H1 (cell line): ENCODE data around the gene MFRP. TPM values are rescaled to one million over a fixed set of nuclear protein-coding genes. Genes with fewer than 3 reads are reported as not detected.
A peak's percentile ranks its signal among the peaks of the same experiment; 100 is the strongest.

Experiments
- CTCF ChIA-PET: fragments of 300-600 bp; sonication (Branson Sonifier 250); formaldehyde crosslinking; loops from one replicate; lab custom pipeline; 2021; ENCODE audit not compliant: partially characterized antibody; lab: Charles Lee
- POLR2A ChIA-PET: fragments of 300-600 bp; sonication (Branson Sonifier 250); formaldehyde crosslinking; loops from one replicate; lab custom pipeline; 2021; ENCODE audit warnings: inconsistent platforms; ENCODE audit not compliant: partially characterized antibody; lab: Charles Lee
- DNase-seq, 2 experiments: peaks; one replicate each; pipeline versions ENCODE4 v3.0.0 to v3.0.0-alpha.2; 2010 to 2022; ENCODE audit warnings: low spot score in 2 of 2, low read depth in 1 of 2, mixed read lengths in 1 of 2
- FAIRE-seq: peaks from 2 replicates; lab custom pipeline; 2011; peaks lifted over from hg19 to GRCh38; lab: Jason Lieb, UNC
- H2AFZ ChIP-seq: 2 replicates; pipeline ENCODE4 v1.8.1; 2012; ENCODE audit warnings: low read length, inconsistent platforms
- H2AK5ac ChIP-seq: 2 replicates; pipeline ENCODE4 v1.6.1; 2013; ENCODE audit warnings: low read depth, low read length
- H2BK120ac ChIP-seq: replicated peaks from 2 replicates; pipeline ENCODE3; 2013; ENCODE audit warnings: low read depth, low read length, inconsistent platforms
- H2BK12ac ChIP-seq: 2 replicates; pipeline ENCODE4 v1.6.1; 2013; ENCODE audit warnings: low read depth, low read length
- H2BK15ac ChIP-seq: 2 replicates; pipeline ENCODE4 v1.6.1; 2013; ENCODE audit warnings: low read length
- H2BK20ac ChIP-seq: 2 replicates; pipeline ENCODE4 v1.6.1; 2013; ENCODE audit warnings: low read length
- H2BK5ac ChIP-seq: 2 replicates; pipeline ENCODE4 v1.6.1; 2013; ENCODE audit warnings: low read depth, low read length
- H3K14ac ChIP-seq: 2 replicates; pipeline ENCODE4 v1.6.1; 2013; ENCODE audit warnings: inconsistent platforms; ENCODE audit not compliant: insufficient read length
- H3K18ac ChIP-seq: 2 replicates; pipeline ENCODE4 v1.6.1; 2013; ENCODE audit warnings: low read length; ENCODE audit errors: extremely low read depth
- H3K23ac ChIP-seq: 2 replicates; pipeline ENCODE4 v1.6.1; 2013; ENCODE audit warnings: inconsistent platforms; ENCODE audit not compliant: insufficient read length
- H3K23me2 ChIP-seq: 2 replicates; pipeline ENCODE4 v1.6.1; 2013; ENCODE audit warnings: low read depth, low read length
- H3K27ac ChIP-seq: 2 replicates; pipeline ENCODE4 v1.6.1; 2011; ENCODE audit warnings: low read depth, low read length, inconsistent platforms
- H3K27me3 ChIP-seq, 4 experiments: replicated peaks in 1 of 4; 1 replicate in 1 of 4; 2 replicates in 3 of 4; pipeline versions ENCODE4 v1.6.1 to v1.8.1; 2011 to 2013; ENCODE audit warnings: low read length in 3 of 4, mild to moderate bottlenecking in 3 of 4, inconsistent platforms in 2 of 4, mixed read lengths in 2 of 4, moderate library complexity in 1 of 4; ENCODE audit not compliant: control insufficient read depth in 3 of 4, insufficient read depth in 3 of 4; ENCODE audit errors: extremely low read depth in 1 of 4
- H3K36me3 ChIP-seq, 4 experiments: 2 replicates each; pipeline versions ENCODE4 v1.6.1 to v1.8.1; 2011 to 2013; ENCODE audit warnings: mild to moderate bottlenecking in 4 of 4, low read length in 3 of 4, moderate library complexity in 2 of 4, control low read depth in 1 of 4, inconsistent platforms in 1 of 4; ENCODE audit not compliant: insufficient read depth in 4 of 4, control insufficient read depth in 2 of 4
- H3K4ac ChIP-seq: replicated peaks from 2 replicates; pipeline ENCODE3; 2013; ENCODE audit warnings: low read length, low read depth, mixed read lengths, inconsistent platforms; ENCODE audit not compliant: insufficient read length
- H3K4me1 ChIP-seq, 4 experiments: replicated peaks in 1 of 4; 1 replicate in 1 of 4; 2 replicates in 3 of 4; pipeline versions ENCODE4 v1.6.1 to v1.8.1; 2011 to 2013; ENCODE audit warnings: low read length in 3 of 4, inconsistent platforms in 2 of 4, mixed read lengths in 1 of 4; ENCODE audit not compliant: insufficient read depth in 4 of 4, control insufficient read depth in 3 of 4
- H3K4me2 ChIP-seq, 2 experiments: 2 replicates each; pipeline versions ENCODE4 v1.6.1 to v1.8.1; 2011 to 2013; ENCODE audit warnings: low read depth in 2 of 2, low read length in 2 of 2, control low read depth in 1 of 2, inconsistent platforms in 1 of 2, mild to moderate bottlenecking in 1 of 2; ENCODE audit not compliant: insufficient read depth in 1 of 2
- H3K4me3 ChIP-seq, 4 experiments: fragments of 200-600, 300-600 bp in 1 of 4; sonication (generic), shearing (Covaris generic), sonication (Bioruptor Twin) in 1 of 4; 2 replicates each; pipeline versions ENCODE4 v1.5.1 to v1.8.1; 2011 to 2016; ENCODE audit warnings: low read length in 4 of 4, low read depth in 3 of 4, control low read depth in 2 of 4, inconsistent platforms in 2 of 4, mild to moderate bottlenecking in 2 of 4, mixed read lengths in 1 of 4, moderate library complexity in 1 of 4; ENCODE audit not compliant: insufficient read depth in 2 of 4; ENCODE audit errors: extremely low read depth in 1 of 4
- H3K56ac ChIP-seq: replicated peaks from 2 replicates; pipeline ENCODE3; 2013; ENCODE audit warnings: low read depth, mild to moderate bottlenecking, mixed read lengths, low read length, inconsistent platforms; ENCODE audit not compliant: insufficient read length
- H3K79me1 ChIP-seq: 2 replicates; pipeline ENCODE4 v1.6.1; 2013; ENCODE audit warnings: low read depth, low read length, control low read depth
- H3K79me2 ChIP-seq, 2 experiments: 2 replicates each; pipeline versions ENCODE4 v1.6.1 to v1.8.1; 2012 to 2013; ENCODE audit warnings: low read length in 2 of 2, mild to moderate bottlenecking in 2 of 2, inconsistent platforms in 1 of 2; ENCODE audit not compliant: insufficient read depth in 2 of 2, control insufficient read depth in 1 of 2
- H3K9ac ChIP-seq, 4 experiments: replicated peaks in 1 of 4; 1 replicate in 1 of 4; 2 replicates in 3 of 4; pipeline versions ENCODE4 v1.6.1 to v1.8.1; 2011 to 2013; ENCODE audit warnings: low read depth in 3 of 4, low read length in 3 of 4, control low read depth in 2 of 4, mild to moderate bottlenecking in 2 of 4, moderate library complexity in 2 of 4, inconsistent platforms in 1 of 4; ENCODE audit errors: extremely low read depth in 1 of 4
- H3K9me3 ChIP-seq, 2 experiments: 2 replicates each; pipeline versions ENCODE4 v1.6.1 to v1.8.1; 2012 to 2013; ENCODE audit warnings: mild to moderate bottlenecking in 2 of 2, moderate library complexity in 2 of 2, control low read depth in 1 of 2, inconsistent platforms in 1 of 2, low read depth in 1 of 2, low read length in 1 of 2, mixed read lengths in 1 of 2; ENCODE audit not compliant: insufficient read depth in 2 of 2
- H4K20me1 ChIP-seq, 2 experiments: replicated peaks in 1 of 2; 2 replicates each; pipeline versions ENCODE3 to v1.8.1; 2011 to 2013; ENCODE audit warnings: inconsistent platforms in 2 of 2, low read length in 2 of 2, mild to moderate bottlenecking in 1 of 2; ENCODE audit not compliant: insufficient read depth in 2 of 2, control insufficient read depth in 1 of 2
- H4K5ac ChIP-seq: 2 replicates; pipeline ENCODE4 v1.6.1; 2013; ENCODE audit warnings: low read length, low read depth, mixed read lengths, inconsistent platforms; ENCODE audit not compliant: insufficient read length
- H4K8ac ChIP-seq: 2 replicates; pipeline ENCODE4 v1.8.0; 2013; ENCODE audit warnings: mild to moderate bottlenecking, moderate library complexity, low read length, inconsistent platforms; ENCODE audit not compliant: insufficient read depth; ENCODE audit errors: extremely low read depth
- H4K91ac ChIP-seq: replicated peaks from 2 replicates; pipeline ENCODE3; 2013; ENCODE audit warnings: low read length, mixed read lengths, inconsistent platforms; ENCODE audit not compliant: insufficient read length
- BACH1 ChIP-seq: IDR thresholded peaks from 2 replicates; pipeline ENCODE4 v1.6.1; 2012; ENCODE audit warnings: low read length, improper control_type of control experiment
- CBX5 ChIP-seq: fragments of 300-800, 300-1000 bp; sonication (generic); IDR thresholded peaks from 2 replicates; pipeline ENCODE4 v1.7.1; 2016; ENCODE audit warnings: antibody characterized with exemption, low read length, low read depth
- CEBPB ChIP-seq: IDR thresholded peaks from 2 replicates; pipeline ENCODE4 v1.6.1; 2012; ENCODE audit warnings: low read depth, low read length
- CHD1 ChIP-seq: IDR thresholded peaks from 2 replicates; pipeline ENCODE4 v1.6.1; 2012; ENCODE audit warnings: low read depth, low read length, improper control_type of control experiment
- GTF2F1 ChIP-seq: IDR thresholded peaks from 2 replicates; pipeline ENCODE4 v1.6.1; 2012; ENCODE audit warnings: low read depth, low read length, improper control_type of control experiment, borderline replicate concordance
- KDM4A ChIP-seq: IDR thresholded peaks from one replicate; pipeline ENCODE4 v1.7.1; 2012; ENCODE audit warnings: low read depth, mild to moderate bottlenecking, moderate library complexity, low read length, inconsistent platforms; ENCODE audit not compliant: severe bottlenecking
- MAX ChIP-seq: IDR thresholded peaks from 2 replicates; pipeline ENCODE4 v1.6.1; 2012; ENCODE audit warnings: inconsistent platforms
- POU5F1 ChIP-seq: IDR thresholded peaks from 2 replicates; pipeline ENCODE4 v1.6.1; 2011; ENCODE audit warnings: low read depth, mild to moderate bottlenecking, low read length, moderate library complexity
- SAP30 ChIP-seq: fragments of 300-600 bp; sonication (generic); IDR thresholded peaks from 2 replicates; pipeline ENCODE4 v1.7.1; 2012; ENCODE audit warnings: low read length, moderate library complexity, mild to moderate bottlenecking, inconsistent platforms; ENCODE audit not compliant: insufficient read depth, insufficient replicate concordance
- TAF1 ChIP-seq: IDR thresholded peaks from 2 replicates; pipeline ENCODE4 v1.6.1; 2011; ENCODE audit warnings: mild to moderate bottlenecking, low read depth, low read length
- ZNF274 ChIP-seq: IDR thresholded peaks from 2 replicates; pipeline ENCODE4 v1.7.0; 2012; ENCODE audit warnings: low read length, borderline replicate concordance; ENCODE audit errors: extremely low read depth
- WGBS, 2 experiments: shearing (Covaris generic) in 1 of 2; methylation state at CpG; one replicate each; pipeline versions ENCODE4 v1.1.6 to v1.1.7; 2013 to 2015; ENCODE audit warnings: low lambda C conversion rate in 2 of 2, mixed read lengths in 2 of 2, inconsistent platforms in 1 of 2, low coverage in 1 of 2, missing lambda C conversion rate in 1 of 2; ENCODE audit not compliant: insufficient replicate concordance in 2 of 2, insufficient coverage in 1 of 2, insufficient read length in 1 of 2; ENCODE audit errors: extremely low coverage in 1 of 2, missing lambda C conversion rate in 1 of 2; 5-methylcytosine and 5-hydroxymethylcytosine counted together
- polyA plus RNA-seq, 7 experiments: library from polyadenylated mRNA; depleted of rRNA in 3 of 7; stranded (reverse) in 5 of 7; unstranded in 2 of 7; fragments of >200 nt in 5 of 7; fragments of 200-250 nt in 2 of 7; gene quantifications; 1 replicate in 5 of 7; 2 replicates in 1 of 7; 4 replicates in 1 of 7; pipeline versions ENCODE4 v1.2.1 to v1.2.3, GENCODE V29; 2011 to 2013; ENCODE audit warnings: missing spikeins in 2 of 7, mixed read lengths in 2 of 7
- total RNA-seq: library from RNA; stranded (reverse); fragmentation: NEBNext Ultra II Directional; extraction: Animal tissue kit (Norgen Biotek cat#: 25700); gene quantifications from 2 replicates; pipeline ENCODE4 v1.2.1, GENCODE V29; 2021
- TF ChIP-seq, protein P1 (sequence below): IDR thresholded peaks from 2 replicates; pipeline ENCODE4 v1.6.1; 2011; ENCODE audit warnings: low read length, improper control_type of control experiment

MFRP gene
- total and polyA plus RNA-seq, 2 of the 8 experiments (the other 6 are each of a cell fraction or from before 2014, with no cell fraction given), result 0.02 TPM; not detected in 1

DNA sequence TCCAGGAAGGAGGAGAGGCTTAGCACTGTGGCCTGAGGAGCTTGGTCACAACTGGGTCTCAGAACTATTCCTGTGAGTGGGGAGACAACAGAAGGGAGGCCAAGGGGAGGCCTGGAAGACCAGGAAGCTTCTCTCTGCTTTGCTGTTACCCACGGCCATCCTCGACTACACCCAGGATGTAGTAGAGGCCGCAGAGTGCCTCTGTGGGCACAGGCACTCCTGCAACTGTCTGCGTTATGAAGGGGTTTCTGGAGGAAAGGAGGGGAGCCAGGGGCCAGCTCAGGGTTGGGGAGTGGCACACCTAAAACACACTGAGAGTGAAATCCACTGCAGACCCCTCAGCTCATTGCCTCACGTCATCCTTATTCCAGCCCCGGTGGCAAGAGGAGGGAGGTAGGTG lies 3.8 kb upstream of the MFRP start:
- H3K23me2 ChIP-seq, result no peaks in the 10 kb centered on the region
- no peak for FAIRE-seq
- H2BK15ac ChIP-seq, result no peak overlapping the region

More for the DNA sequence above, 3.8 kb upstream of the MFRP start:
- DNase-seq, result no peak
- H3K79me2 ChIP-seq, result no peaks in the 10 kb centered on the region
- no peak overlapping the region for H3K27ac ChIP-seq
- peaks cover 0 to 4% (median under 1%) of the 10 kb centered on the region in 4 experiments; a peak in 2 of 7 replicates for H3K27me3 ChIP-seq
- no peak overlapping the region for H3K4ac ChIP-seq
- H3K4me2 ChIP-seq, result no peak overlapping the region
- peak overlapping the region; percentile 2 for H4K91ac ChIP-seq
- no peak overlapping the region for H3K18ac ChIP-seq
- WGBS, 2 experiments, result 87% methylated on average over 6 of the region's 6 CpGs; no CpG with 5 or more reads in 1 of the 2 experiments
- H3K79me1 ChIP-seq, result no peaks in the 10 kb centered on the region
- H3K9me3 ChIP-seq, result no peaks in the 10 kb centered on the region
- no peak overlapping the region for H3K14ac ChIP-seq
- ChIA-PET POLR2A (no interaction called here), CTCF (interaction anchor here (0.7 to 18.0 kb wide), 6 partner anchors 9 to 125 kb away, joined by 3 to 463 read pairs (median 4); partner anchors contain the start of genes C1QTNF5 and USP2)
- H3K4me3 ChIP-seq, result no peak overlapping the region
- no peak overlapping the region; the same call in 1 of the 2 replicates for H4K8ac ChIP-seq
- H2AFZ ChIP-seq, result no peak overlapping the region
- no peaks in the 10 kb centered on the region for H3K36me3 ChIP-seq
- TF ChIP-seq BACH1, result no peak
- no peak for TF ChIP-seq CHD1
- TF ChIP-seq SAP30, result no peak
- no peak for TF ChIP-seq KDM4A
- TF ChIP-seq TAF1, result no peak
- TF ChIP-seq GTF2F1, result no peak
- TF ChIP-seq, protein P1, sequence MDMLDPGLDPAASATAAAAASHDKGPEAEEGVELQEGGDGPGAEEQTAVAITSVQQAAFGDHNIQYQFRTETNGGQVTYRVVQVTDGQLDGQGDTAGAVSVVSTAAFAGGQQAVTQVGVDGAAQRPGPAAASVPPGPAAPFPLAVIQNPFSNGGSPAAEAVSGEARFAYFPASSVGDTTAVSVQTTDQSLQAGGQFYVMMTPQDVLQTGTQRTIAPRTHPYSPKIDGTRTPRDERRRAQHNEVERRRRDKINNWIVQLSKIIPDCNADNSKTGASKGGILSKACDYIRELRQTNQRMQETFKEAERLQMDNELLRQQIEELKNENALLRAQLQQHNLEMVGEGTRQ, result no peak
- no peak for TF ChIP-seq MAX
- TF ChIP-seq ZNF274, result no peak
- TF ChIP-seq POU5F1, result no peak
- TF ChIP-seq CBX5, result no peak
- no peak for TF ChIP-seq CEBPB
- no peak overlapping the region for H2BK12ac ChIP-seq
- H3K56ac ChIP-seq, result no peak overlapping the region
- no peak overlapping the region for H3K9ac ChIP-seq
- peaks cover 0 to 2% (median under 1%) of the 10 kb centered on the region in 4 experiments; a peak in 6 of 7 replicates for H3K4me1 ChIP-seq
- no peak overlapping the region; the same call in 1 of the 2 replicates for H2BK5ac ChIP-seq
- H2BK20ac ChIP-seq, result no peak overlapping the region
- no peak overlapping the region for H2BK120ac ChIP-seq
- H2AK5ac ChIP-seq, result no peak overlapping the region
- no peak overlapping the region for H4K5ac ChIP-seq
- no peaks in the 10 kb centered on the region for H4K20me1 ChIP-seq
- no peak overlapping the region for H3K23ac ChIP-seq
